Activated CD8-positive, alpha-beta memory T cell treated with anti-CD3 and anti-CD28 coated beads, Interleukin-2, amount 10 ng/mL, durations not matched to agents 7 days and 5 days (primary cell): Measurements from ENCODE around the gene CLRN2. TPM values are rescaled to one million over a fixed set of nuclear protein-coding genes. Genes with fewer than 3 reads are reported as not detected.

Source experiments
- ATAC-seq: fragments of 150-1000 bp; cut with Tn5 transposase; one replicate; pipeline ENCODE4 v1.10.0; 2021; ENCODE audit warnings: moderate library complexity
- CTCF ChIA-PET: fragments of 350-600 bp; sonication (Branson Sonifier 250); formaldehyde crosslinking; loops from one replicate; lab custom pipeline; 2021; ENCODE audit warnings: antibody characterized with exemption; lab: Charles Lee
- DNase-seq: peaks from one replicate; pipeline ENCODE4 v3.0.0-alpha.2; 2020
- H3K27ac Mint-ChIP-seq: one replicate; pipeline ENCODE4 v1.8.0; 2021; ENCODE audit warnings: mild to moderate bottlenecking, mixed read lengths
- H3K27me3 Mint-ChIP-seq: one replicate; pipeline ENCODE4 v1.8.0; 2021; ENCODE audit warnings: mixed read lengths
- H3K36me3 Mint-ChIP-seq: one replicate; pipeline ENCODE4 v1.8.0; 2021; ENCODE audit warnings: mild to moderate bottlenecking, mixed read lengths
- H3K4me1 Mint-ChIP-seq: one replicate; pipeline ENCODE4 v1.8.0; 2021; ENCODE audit warnings: mixed read lengths
- H3K4me3 Mint-ChIP-seq: one replicate; pipeline ENCODE4 v1.8.0; 2021; ENCODE audit warnings: mild to moderate bottlenecking, moderate library complexity, mixed read lengths
- H3K9me3 Mint-ChIP-seq: one replicate; pipeline ENCODE4 v1.8.0; 2022; ENCODE audit warnings: low read depth, mixed read lengths
- total RNA-seq, 2 experiments: library from RNA; stranded (reverse); gene quantifications; one replicate each; pipeline ENCODE4 v1.2.3, GENCODE V29; 2021

CLRN2 gene, protein sequence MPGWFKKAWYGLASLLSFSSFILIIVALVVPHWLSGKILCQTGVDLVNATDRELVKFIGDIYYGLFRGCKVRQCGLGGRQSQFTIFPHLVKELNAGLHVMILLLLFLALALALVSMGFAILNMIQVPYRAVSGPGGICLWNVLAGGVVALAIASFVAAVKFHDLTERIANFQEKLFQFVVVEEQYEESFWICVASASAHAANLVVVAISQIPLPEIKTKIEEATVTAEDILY
- total RNA-seq: not detected

GRCh38 chr4:17514865-17515264 is at the start of gene CLRN2:
CLRN2 (plus strand) TSS chr4:17515165; CDS start chr4:17515267, 102 bp downstream.
- H3K36me3 Mint-ChIP-seq: peaks cover 1% of the 10 kb centered on the region
- peaks cover 25% of the 10 kb centered on the region for H3K4me1 Mint-ChIP-seq
- H3K27ac Mint-ChIP-seq: no peak within 1 kb of the TSS
- no peak within 1 kb of the TSS for H3K4me3 Mint-ChIP-seq
- peaks cover 33% of the 10 kb centered on the region for H3K27me3 Mint-ChIP-seq
- CTCF ChIA-PET: no interaction called here
- no peak for DNase-seq
- no peak for ATAC-seq
- no peaks in the 10 kb centered on the region for H3K9me3 Mint-ChIP-seq

DNA sequence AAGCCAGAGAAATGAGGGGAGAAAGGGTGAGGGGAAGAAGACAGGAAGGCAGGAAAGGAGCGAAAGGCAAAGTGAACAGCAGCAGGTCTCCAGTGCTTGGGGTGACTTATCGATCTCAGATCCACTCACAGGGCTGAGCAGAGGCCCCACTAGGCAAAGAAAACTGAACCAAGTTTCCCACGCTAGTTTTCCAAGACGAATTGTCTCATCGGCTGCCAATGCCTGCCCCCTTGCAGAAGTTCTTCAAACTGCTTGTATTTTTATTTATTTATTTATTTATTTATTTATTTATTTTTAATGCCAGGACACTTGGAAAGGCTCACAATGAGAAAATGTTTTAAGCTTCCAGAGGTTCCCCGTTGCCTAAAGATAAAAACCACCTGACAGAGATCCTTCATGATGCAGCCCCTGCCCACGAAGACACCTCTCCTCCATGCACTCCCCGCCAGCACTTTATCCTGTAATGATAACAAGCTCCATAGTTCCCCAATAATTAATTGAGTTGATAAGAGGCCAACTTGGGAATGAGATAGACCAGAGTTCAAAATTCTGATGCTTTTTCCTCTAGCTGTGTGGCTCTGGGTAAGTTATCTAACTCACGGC is 46.2 kb upstream of the CLRN2 start:
- ATAC-seq (no peak), DNase-seq (no peak)
- H3K4me3 Mint-ChIP-seq: no peak overlapping the region
- H3K27me3 Mint-ChIP-seq: no peaks in the 10 kb centered on the region
- H3K27ac Mint-ChIP-seq: no peak overlapping the region
- H3K36me3 Mint-ChIP-seq: no peaks in the 10 kb centered on the region
- CTCF ChIA-PET: interaction anchor here (1.8 to 1.9 kb wide), 2 partner anchors 21 to 121 kb away, joined by 5 read pairs; no protein-coding TSS in a partner anchor
- H3K4me1 Mint-ChIP-seq: no peaks in the 10 kb centered on the region
- no peaks in the 10 kb centered on the region for H3K9me3 Mint-ChIP-seq

DNA sequence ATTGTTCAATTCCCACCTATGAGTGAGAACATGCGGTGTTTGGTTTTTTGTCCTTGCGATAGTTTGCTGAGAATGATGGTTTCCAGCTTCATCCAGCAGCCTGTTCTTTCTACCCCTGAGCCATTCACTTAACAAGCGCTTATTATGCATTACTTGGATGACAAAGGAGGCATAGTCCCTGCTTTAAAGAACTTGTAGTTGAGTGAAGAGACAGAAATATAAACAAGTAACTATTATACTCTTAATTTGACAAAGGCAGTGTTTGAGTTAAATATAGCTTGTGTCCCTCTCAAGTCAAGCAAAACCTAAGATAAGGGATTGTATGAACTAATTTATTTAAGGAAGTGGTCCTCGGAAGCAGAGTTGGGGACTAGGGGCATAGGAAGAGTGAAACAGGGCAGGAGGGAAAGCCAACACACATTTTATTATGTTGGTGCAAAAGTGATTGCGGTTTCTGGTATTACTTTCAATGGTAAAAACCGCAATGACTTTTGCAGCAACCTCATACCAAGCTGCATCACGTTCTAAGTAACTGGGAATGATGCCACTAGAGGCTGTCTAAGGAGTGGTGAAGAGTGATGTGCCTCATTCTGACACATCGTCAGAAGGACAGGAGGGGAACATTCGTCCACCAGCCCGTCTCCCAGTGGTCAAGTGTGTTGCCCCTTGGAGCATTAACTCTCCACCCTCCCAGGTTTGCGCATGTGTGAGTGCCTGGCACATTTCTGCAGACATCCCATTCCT is 44.9 kb upstream of the CLRN2 start:
- Mint-ChIP-seq H3K4me3 (no peak overlapping the region), H3K9me3 (no peaks in the 10 kb centered on the region)

DNA sequence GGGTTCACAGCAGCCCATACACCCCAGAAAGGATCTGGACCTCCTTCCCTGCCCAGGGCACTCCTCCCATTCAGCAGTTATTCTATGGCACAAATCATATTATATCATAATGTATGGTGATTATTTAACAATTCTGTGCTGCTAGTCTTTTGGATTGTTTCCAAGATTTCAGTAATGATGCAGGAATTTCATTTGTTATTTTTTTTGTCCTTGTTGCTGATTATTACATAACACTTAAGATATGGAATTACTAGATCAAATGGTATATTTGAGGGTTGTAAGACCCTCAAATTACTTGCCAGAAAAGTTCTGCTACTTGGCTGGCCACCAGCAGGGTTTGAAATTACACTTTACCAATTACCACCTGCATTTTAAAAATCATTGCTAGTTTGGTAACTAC is 39.5 kb upstream of the CLRN2 start:
- no peaks in the 10 kb centered on the region for H3K36me3 Mint-ChIP-seq
- CTCF ChIA-PET: no interaction called here
- no peaks in the 10 kb centered on the region for H3K27me3 Mint-ChIP-seq
- ATAC-seq (no peak), DNase-seq (no peak)
- no peaks in the 10 kb centered on the region for H3K9me3 Mint-ChIP-seq
- no peaks in the 10 kb centered on the region for H3K4me1 Mint-ChIP-seq
- H3K4me3 Mint-ChIP-seq: no peak overlapping the region
- no peak overlapping the region for H3K27ac Mint-ChIP-seq

More for the DNA sequence above, 44.9 kb upstream of the CLRN2 start:
- no peak for ATAC-seq
- CTCF ChIA-PET: interaction anchor here (1.9 kb wide), 1 partner anchor 123 kb away, joined by 5 read pairs; no protein-coding TSS in a partner anchor
- H3K27me3 Mint-ChIP-seq: no peaks in the 10 kb centered on the region
- no peak for DNase-seq
- no peaks in the 10 kb centered on the region for H3K4me1 Mint-ChIP-seq
- H3K36me3 Mint-ChIP-seq: no peaks in the 10 kb centered on the region
- no peak overlapping the region for H3K27ac Mint-ChIP-seq

- ATAC-seq (no peak), DNase-seq (no peak)
- Mint-ChIP-seq H3K27ac (no peak overlapping the region), H3K27me3 (no peaks in the 10 kb centered on the region), H3K4me3 (no peak overlapping the region), H3K36me3 (no peaks in the 10 kb centered on the region), H3K4me1 (no peaks in the 10 kb centered on the region), H3K9me3 (no peaks in the 10 kb centered on the region)
- CTCF ChIA-PET: no interaction called here
Measured at GRCh38 chr4:17476853-17477252, 38.1 kb upstream of the CLRN2 start.

DNA sequence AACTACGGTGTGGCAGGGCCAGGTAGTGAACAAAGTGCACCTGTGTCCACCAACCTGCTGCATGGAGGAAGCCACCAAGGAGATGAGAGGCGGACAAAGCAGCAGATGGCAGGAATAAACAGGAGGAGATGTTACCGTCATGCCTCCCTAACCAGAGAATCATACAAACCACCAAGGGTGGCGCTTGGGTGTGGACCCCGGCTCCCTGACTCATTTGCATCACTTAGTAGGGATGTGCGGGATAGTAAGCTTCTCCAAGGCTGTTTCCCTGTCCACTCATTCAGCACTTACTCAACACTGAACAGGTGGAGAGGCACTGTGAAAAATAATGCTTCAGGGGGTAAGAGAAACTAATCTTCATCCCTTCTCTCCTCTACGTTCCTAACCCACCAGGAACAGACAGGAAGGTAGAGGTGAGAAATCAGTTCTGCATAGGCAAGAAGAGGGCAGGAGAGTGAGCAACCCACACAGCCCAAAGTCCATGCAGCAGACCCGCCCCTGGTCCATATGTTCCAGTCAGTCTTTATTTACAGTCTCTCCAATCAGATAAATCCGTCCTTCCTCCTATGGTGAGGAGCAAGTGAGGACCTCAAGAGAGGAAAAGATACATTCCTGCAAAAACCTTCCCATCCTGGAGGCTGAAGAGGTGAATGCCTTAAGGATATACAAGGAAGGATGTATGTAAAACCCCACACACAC is 37.0 kb upstream of the CLRN2 start:
- DNase-seq: no peak
- no peaks in the 10 kb centered on the region for H3K27me3 Mint-ChIP-seq
- no peaks in the 10 kb centered on the region for H3K9me3 Mint-ChIP-seq
- CTCF ChIA-PET: no interaction called here
- H3K4me1 Mint-ChIP-seq: no peaks in the 10 kb centered on the region
- H3K27ac Mint-ChIP-seq: no peak overlapping the region
- H3K4me3 Mint-ChIP-seq: no peak overlapping the region
- no peaks in the 10 kb centered on the region for H3K36me3 Mint-ChIP-seq
- no peak for ATAC-seq

DNA sequence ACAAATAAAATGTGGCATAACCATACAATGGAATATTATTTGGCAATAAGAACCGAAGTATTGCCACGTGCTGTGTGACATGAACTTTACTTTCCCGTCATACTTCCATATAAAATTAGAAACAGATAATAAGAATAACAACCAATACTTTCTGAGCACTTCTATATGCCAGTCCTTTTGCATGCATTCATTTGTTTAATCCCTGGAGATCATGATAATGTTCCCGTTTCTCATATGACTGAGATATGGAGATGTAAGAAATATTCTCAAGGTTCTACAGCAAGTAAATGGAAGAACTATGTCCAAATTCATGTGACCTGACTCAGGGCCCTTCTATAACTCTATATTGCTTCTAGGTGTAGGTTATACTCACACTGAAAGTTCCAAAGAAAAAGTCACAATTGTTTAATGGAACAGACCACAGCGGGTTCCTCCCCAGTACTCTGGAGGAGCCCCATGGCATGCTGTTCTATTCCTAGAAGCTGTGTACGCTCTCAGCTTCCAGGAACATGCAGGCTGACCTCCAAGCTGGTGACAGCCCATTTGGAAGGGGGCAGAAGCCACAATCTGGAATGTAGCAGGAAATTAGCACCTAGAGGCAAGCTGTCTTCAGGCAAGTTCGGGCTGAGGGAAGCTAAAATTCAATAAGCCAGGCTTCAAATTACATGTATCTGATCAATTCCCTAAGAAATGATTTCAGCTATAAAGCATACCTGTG is 34.6 kb upstream of the CLRN2 start:
- ATAC-seq (no peak), DNase-seq (no peak)
- Mint-ChIP-seq H3K4me3 (no peak overlapping the region), H3K36me3 (peaks cover 8% of the 10 kb centered on the region), H3K9me3 (no peaks in the 10 kb centered on the region), H3K27me3 (no peaks in the 10 kb centered on the region), H3K4me1 (no peaks in the 10 kb centered on the region), H3K27ac (no peak overlapping the region)
- CTCF ChIA-PET: no interaction called here

DNA sequence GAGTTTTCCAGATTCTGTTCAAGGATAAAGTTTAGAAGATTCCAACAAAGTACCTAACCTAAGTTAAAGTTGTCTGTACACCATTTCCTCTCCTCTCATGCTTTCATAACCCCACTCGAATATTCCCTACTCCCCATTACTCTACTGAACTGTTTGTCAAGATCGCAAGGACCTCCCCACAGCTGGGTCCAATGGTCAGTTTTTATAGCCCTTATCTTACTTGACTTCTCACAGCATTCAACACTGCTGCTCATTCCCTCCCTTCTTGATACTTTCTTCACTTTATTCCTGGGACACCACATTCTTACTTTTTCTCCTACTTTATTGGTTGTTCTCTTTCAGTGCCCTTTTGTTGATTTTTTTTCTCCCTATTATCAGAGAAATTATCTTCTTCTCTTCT is 34.0 kb upstream of the CLRN2 start:
- Mint-ChIP-seq H3K27me3 (no peaks in the 10 kb centered on the region), H3K4me3 (no peak overlapping the region), H3K9me3 (no peaks in the 10 kb centered on the region), H3K4me1 (no peaks in the 10 kb centered on the region), H3K36me3 (peaks cover 10% of the 10 kb centered on the region), H3K27ac (no peak overlapping the region)
- ATAC-seq (no peak), DNase-seq (no peak)
- CTCF ChIA-PET: no interaction called here

GRCh38 chr4:17482716-17483115 is 32.2 kb upstream of the CLRN2 start:
- CTCF ChIA-PET: no interaction called here
- no peak for ATAC-seq

GRCh38 chr4:17489123-17489522 is 25.8 kb upstream of the CLRN2 start:
- Mint-ChIP-seq H3K36me3 (peaks cover 34% of the 10 kb centered on the region), H3K9me3 (no peaks in the 10 kb centered on the region), H3K27me3 (no peaks in the 10 kb centered on the region), H3K4me3 (no peak overlapping the region), H3K27ac (no peak overlapping the region), H3K4me1 (no peaks in the 10 kb centered on the region)
- ATAC-seq (no peak), DNase-seq (no peak)
- CTCF ChIA-PET: interaction anchor here (1.6 kb wide), 1 partner anchor 17 kb away, joined by 5 read pairs; no protein-coding TSS in a partner anchor

More at GRCh38 chr4:17482716-17483115, 32.2 kb upstream of the CLRN2 start:
- H3K9me3 Mint-ChIP-seq: no peaks in the 10 kb centered on the region
- H3K4me3 Mint-ChIP-seq: no peak overlapping the region
- H3K27me3 Mint-ChIP-seq: no peaks in the 10 kb centered on the region
- no peaks in the 10 kb centered on the region for H3K4me1 Mint-ChIP-seq
- no peak overlapping the region for H3K27ac Mint-ChIP-seq
- DNase-seq: no peak
- H3K36me3 Mint-ChIP-seq: peaks cover 20% of the 10 kb centered on the region

DNA sequence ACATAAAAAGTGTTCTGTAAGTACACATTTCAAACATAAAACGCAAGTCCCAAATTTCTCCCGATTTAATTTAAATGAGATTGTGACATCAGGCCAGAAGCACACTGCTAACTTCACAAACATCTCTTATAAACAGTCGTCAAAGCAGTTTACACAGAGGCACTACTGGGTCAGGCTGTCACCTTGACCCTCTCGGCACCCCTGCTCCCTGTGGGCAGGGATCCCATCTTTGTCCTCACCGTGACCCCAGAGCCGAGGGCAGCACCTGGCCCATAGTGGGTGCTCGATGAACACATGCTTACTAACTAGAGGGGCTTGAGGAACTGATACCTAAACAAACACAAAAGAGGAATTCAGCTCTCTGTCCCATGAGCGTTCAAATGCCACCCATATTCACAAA is 25.2 kb upstream of the CLRN2 start:
- CTCF ChIA-PET: interaction anchor here (1.6 kb wide), 1 partner anchor 17 kb away, joined by 5 read pairs; no protein-coding TSS in a partner anchor
- Mint-ChIP-seq H3K4me3 (no peak overlapping the region), H3K4me1 (no peaks in the 10 kb centered on the region), H3K36me3 (peaks cover 31% of the 10 kb centered on the region), H3K9me3 (no peaks in the 10 kb centered on the region), H3K27ac (no peak overlapping the region), H3K27me3 (no peaks in the 10 kb centered on the region)
- ATAC-seq (no peak), DNase-seq (no peak)

GRCh38 chr4:17490575-17491059 is 24.3 kb upstream of the CLRN2 start:
- H3K4me3 Mint-ChIP-seq: no peak overlapping the region
- DNase-seq: no peak
- CTCF ChIA-PET: no interaction called here
- ATAC-seq: no peak
- no peaks in the 10 kb centered on the region for H3K9me3 Mint-ChIP-seq
- no peaks in the 10 kb centered on the region for H3K27me3 Mint-ChIP-seq
- peaks cover 24% of the 10 kb centered on the region for H3K36me3 Mint-ChIP-seq
- no peak overlapping the region for H3K27ac Mint-ChIP-seq
- H3K4me1 Mint-ChIP-seq: no peaks in the 10 kb centered on the region

DNA sequence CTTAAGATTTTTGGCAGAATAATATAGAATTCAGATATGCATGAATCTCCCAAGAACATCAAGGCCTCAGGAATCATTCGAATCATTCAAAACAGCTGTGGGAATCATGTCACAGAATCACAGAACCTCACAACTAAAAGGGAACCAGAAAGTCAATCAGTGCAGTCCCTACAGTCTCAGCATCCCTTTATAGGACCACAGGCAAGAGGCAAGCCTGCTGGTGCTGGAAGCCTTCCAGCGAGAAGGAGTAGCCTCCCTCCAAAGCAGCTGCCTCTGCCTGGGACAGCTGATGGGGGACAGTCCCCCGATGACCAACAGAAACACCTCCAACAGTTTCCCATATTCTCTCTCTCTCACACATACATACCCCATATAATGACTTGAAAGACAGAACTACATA is 23.8 kb upstream of the CLRN2 start:
- no peak overlapping the region for H3K27ac Mint-ChIP-seq
- H3K4me3 Mint-ChIP-seq: no peak overlapping the region
- ATAC-seq: no peak
- no peak for DNase-seq
- H3K9me3 Mint-ChIP-seq: no peaks in the 10 kb centered on the region
- CTCF ChIA-PET: no interaction called here
- H3K36me3 Mint-ChIP-seq: peaks cover 22% of the 10 kb centered on the region
- no peaks in the 10 kb centered on the region for H3K4me1 Mint-ChIP-seq
- H3K27me3 Mint-ChIP-seq: no peaks in the 10 kb centered on the region
